Measurements from ENCODE around the gene KIAA0319L.

- TF ChIP-seq CTCF (optimal IDR thresholded peaks at IDR 0.05 in 1 of 3, IDR thresholded peaks at IDR 0.05 in 1 of 3, conservative IDR thresholded peaks at IDR 0.05 in 1 of 3; ENCODE audit: extremely low read depth in 1 of 3, insufficient read depth in 2 of 3, low read length in 3 of 3) (no peak), EZH2 (IDR thresholded peaks at IDR 0.05; ENCODE audit: low read length) (no peak)
These were observed 47.6 kb downstream of the KIAA0319L start for GRCh38 chr1:35509558-35509957.

Measured in keratinocyte (primary cell).